Activated naive CD8-positive, alpha-beta T cell (primary cell): ENCODE data around the gene WDR41.
"Not testable (repeated sequence)": the region's sequence is repeated elsewhere in the genome, so short reads cannot be mapped to it uniquely, and the experiment has no call there.

ENCODE experiments used
- H3K27ac Mint-ChIP-seq: one replicate; pipeline ENCODE4 v1.8.0; 2021; ENCODE audit warnings: mixed read lengths
- H3K27me3 Mint-ChIP-seq: one replicate; pipeline ENCODE4 v1.8.0; 2021; ENCODE audit warnings: mixed read lengths
- H3K36me3 Mint-ChIP-seq: one replicate; pipeline ENCODE4 v1.8.0; 2021; ENCODE audit warnings: mixed read lengths
- H3K4me1 Mint-ChIP-seq: one replicate; pipeline ENCODE4 v1.8.0; 2021; ENCODE audit warnings: low read depth, mixed read lengths
- H3K4me3 Mint-ChIP-seq: one replicate; pipeline ENCODE4 v1.8.0; 2021; ENCODE audit warnings: mild to moderate bottlenecking, mixed read lengths
- H3K9me3 Mint-ChIP-seq: one replicate; pipeline ENCODE4 v1.8.0; 2021; ENCODE audit warnings: low read depth, mixed read lengths

Gene WDR41

GRCh38 chr5:77398896-77399295 lies 93.2 kb downstream of the WDR41 start:
- Mint-ChIP-seq H3K27ac (no peak overlapping the region), H3K36me3 (no peaks in the 10 kb centered on the region)

GRCh38 chr5:77398458-77398857 lies 93.7 kb downstream of the WDR41 start:
- Mint-ChIP-seq H3K27me3 (peaks cover 1% of the 10 kb centered on the region), H3K27ac (no peak overlapping the region), H3K9me3 (no peaks in the 10 kb centered on the region)

More at GRCh38 chr5:77398896-77399295, 93.2 kb downstream of the WDR41 start:
- no peaks in the 10 kb centered on the region for H3K9me3 Mint-ChIP-seq
- no peaks in the 10 kb centered on the region for H3K4me1 Mint-ChIP-seq
- no peak overlapping the region for H3K4me3 Mint-ChIP-seq
- H3K27me3 Mint-ChIP-seq: peaks cover 1% of the 10 kb centered on the region

DNA sequence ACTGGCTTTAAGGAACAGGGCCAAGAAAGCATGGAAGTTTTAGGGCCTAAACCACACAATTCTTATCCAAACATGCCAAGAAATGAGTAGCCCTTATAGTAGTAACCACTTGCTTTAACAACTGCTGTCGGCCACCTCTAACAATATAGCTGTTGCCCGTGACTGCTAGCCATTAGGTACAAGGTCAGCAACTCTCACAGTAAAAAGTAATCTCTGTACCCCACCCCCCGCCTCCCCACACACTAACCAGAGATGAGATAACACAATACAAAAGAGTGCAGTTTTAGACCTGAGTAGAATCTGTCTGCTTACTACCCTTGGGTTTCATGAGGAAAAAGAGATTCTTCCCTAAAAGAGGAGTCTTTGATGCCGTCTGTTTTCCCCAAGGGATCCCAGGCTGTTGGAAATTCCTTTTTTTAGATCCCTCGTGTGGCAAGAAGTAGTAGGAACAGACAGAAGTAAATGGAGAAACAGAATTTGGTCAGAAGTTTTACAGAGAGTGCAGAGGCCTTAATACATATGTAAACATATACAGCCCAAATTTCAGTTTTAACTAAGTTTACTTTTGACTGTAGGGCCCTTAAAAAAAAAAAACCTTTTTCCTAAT lies 94.3 kb downstream of the WDR41 start:
- Mint-ChIP-seq H3K9me3 (no peaks in the 10 kb centered on the region), H3K27me3 (peaks cover 1% of the 10 kb centered on the region), H3K4me3 (no peak overlapping the region), H3K36me3 (no peaks in the 10 kb centered on the region), H3K27ac (no peak overlapping the region), H3K4me1 (no peaks in the 10 kb centered on the region)

More at GRCh38 chr5:77398458-77398857, 93.7 kb downstream of the WDR41 start:
- H3K4me3 Mint-ChIP-seq: no peak overlapping the region
- H3K4me1 Mint-ChIP-seq: no peaks in the 10 kb centered on the region
- H3K36me3 Mint-ChIP-seq: no peaks in the 10 kb centered on the region

- H3K27ac Mint-ChIP-seq: no peak overlapping the region
- no peaks in the 10 kb centered on the region for H3K4me1 Mint-ChIP-seq
- H3K27me3 Mint-ChIP-seq: peaks cover 1% of the 10 kb centered on the region
- H3K4me3 Mint-ChIP-seq: no peak overlapping the region
- H3K9me3 Mint-ChIP-seq: no peaks in the 10 kb centered on the region
- no peaks in the 10 kb centered on the region for H3K36me3 Mint-ChIP-seq
Measured at GRCh38 chr5:77396017-77396416, 96.1 kb downstream of the WDR41 start.

DNA sequence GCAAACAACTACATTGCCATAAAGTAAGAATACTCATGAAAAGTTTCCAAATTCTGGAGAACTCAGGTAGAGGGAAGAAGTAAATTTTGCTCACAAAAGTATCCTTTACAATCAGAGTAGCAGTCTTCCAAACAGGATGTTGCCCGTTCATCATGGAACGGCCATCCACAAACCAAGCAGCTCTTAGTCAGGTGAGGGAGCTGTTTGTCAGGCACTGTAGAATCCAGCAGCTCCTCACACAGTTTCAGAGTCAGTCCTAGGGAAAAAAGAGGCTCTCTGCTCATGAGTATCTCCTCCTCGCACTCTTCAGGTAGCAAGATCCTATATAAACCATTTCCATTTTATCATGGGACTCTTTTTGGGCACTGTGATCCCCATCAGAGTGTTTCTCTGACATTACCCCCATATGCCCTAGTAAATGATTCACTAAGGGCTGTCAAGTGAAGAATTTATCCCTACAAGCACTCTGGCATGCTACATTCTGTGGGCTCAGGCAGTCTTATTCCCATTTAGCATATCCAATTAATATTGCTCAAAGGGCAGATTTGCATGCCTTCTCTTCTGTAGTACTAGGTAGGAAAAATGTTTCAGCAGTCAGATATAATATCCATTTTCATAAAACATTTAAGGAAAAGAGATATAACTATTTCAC lies 97.9 kb downstream of the WDR41 start:
- Mint-ChIP-seq H3K4me3 (no peak overlapping the region), H3K27ac (no peak overlapping the region), H3K27me3 (peaks cover 1% of the 10 kb centered on the region), H3K9me3 (no peaks in the 10 kb centered on the region), H3K4me1 (no peaks in the 10 kb centered on the region), H3K36me3 (no peaks in the 10 kb centered on the region)

- H3K9me3 Mint-ChIP-seq: no peaks in the 10 kb centered on the region
- H3K4me3 Mint-ChIP-seq: no peak overlapping the region
- H3K4me1 Mint-ChIP-seq: no peaks in the 10 kb centered on the region
- no peak overlapping the region for H3K27ac Mint-ChIP-seq
- peaks cover 1% of the 10 kb centered on the region for H3K27me3 Mint-ChIP-seq
- no peaks in the 10 kb centered on the region for H3K36me3 Mint-ChIP-seq
Measured at GRCh38 chr5:77391240-77391765, 100.8 kb downstream of the WDR41 start.

DNA sequence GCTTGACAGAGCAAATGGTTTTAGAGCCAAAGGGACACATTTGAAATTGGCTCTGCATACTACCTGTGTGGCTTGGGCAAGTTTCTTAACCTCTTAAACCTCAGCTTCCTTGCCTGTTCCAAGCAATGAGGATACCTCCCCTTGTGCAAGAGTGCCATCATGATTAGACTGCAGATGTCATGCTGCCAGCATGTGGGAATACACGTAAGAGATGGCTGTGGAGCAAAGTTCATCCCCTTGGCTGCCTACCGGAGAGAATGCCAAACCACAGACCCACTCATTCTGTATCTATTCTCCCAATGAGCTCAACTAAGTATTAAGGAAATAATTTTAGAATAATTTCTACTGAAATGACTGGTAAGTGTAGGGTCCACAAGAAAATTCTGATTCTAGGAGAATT lies 101.3 kb downstream of the WDR41 start:
- H3K27me3 Mint-ChIP-seq: peaks cover 1% of the 10 kb centered on the region
- H3K27ac Mint-ChIP-seq: no peak overlapping the region
- no peaks in the 10 kb centered on the region for H3K4me1 Mint-ChIP-seq
- no peak overlapping the region for H3K4me3 Mint-ChIP-seq
- H3K36me3 Mint-ChIP-seq: no peaks in the 10 kb centered on the region
- H3K9me3 Mint-ChIP-seq: no peaks in the 10 kb centered on the region

- no peaks in the 10 kb centered on the region for H3K9me3 Mint-ChIP-seq
- H3K4me1 Mint-ChIP-seq: no peaks in the 10 kb centered on the region
- no peak overlapping the region for H3K27ac Mint-ChIP-seq
- peaks cover 1% of the 10 kb centered on the region for H3K27me3 Mint-ChIP-seq
- H3K4me3 Mint-ChIP-seq: no peak overlapping the region
- H3K36me3 Mint-ChIP-seq: no peaks in the 10 kb centered on the region
Measured at GRCh38 chr5:77390221-77390620, 101.9 kb downstream of the WDR41 start.

GRCh38 chr5:77389746-77390145 lies 102.4 kb downstream of the WDR41 start:
- H3K9me3 Mint-ChIP-seq: no peaks in the 10 kb centered on the region
- no peak overlapping the region for H3K27ac Mint-ChIP-seq
- H3K27me3 Mint-ChIP-seq: peaks cover 1% of the 10 kb centered on the region
- no peaks in the 10 kb centered on the region for H3K4me1 Mint-ChIP-seq
- H3K4me3 Mint-ChIP-seq: no peak overlapping the region
- no peaks in the 10 kb centered on the region for H3K36me3 Mint-ChIP-seq

DNA sequence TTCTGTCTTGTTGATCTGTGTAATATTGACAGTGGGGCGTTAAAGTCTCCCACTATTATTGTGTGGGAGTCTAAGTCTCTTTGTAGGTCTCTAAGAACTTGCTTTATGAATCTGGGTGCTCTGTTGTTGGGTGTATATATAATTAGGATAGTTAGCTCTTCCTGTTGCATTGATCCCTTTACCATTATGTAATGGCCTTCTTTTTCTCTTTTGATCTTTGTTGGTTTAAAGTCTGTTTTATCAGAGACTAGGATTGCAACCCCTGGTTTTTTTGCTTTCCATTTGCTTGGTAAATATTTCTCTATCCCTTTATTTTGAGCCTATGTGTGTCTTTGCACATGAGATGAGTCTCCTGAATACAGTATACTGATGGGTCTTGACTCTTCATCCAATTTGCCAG lies 105.8 kb downstream of the WDR41 start:
- not testable (repeated sequence) for H3K36me3 Mint-ChIP-seq, H3K4me1 Mint-ChIP-seq, H3K27me3 Mint-ChIP-seq, H3K9me3 Mint-ChIP-seq, H3K4me3 Mint-ChIP-seq, H3K27ac Mint-ChIP-seq

DNA sequence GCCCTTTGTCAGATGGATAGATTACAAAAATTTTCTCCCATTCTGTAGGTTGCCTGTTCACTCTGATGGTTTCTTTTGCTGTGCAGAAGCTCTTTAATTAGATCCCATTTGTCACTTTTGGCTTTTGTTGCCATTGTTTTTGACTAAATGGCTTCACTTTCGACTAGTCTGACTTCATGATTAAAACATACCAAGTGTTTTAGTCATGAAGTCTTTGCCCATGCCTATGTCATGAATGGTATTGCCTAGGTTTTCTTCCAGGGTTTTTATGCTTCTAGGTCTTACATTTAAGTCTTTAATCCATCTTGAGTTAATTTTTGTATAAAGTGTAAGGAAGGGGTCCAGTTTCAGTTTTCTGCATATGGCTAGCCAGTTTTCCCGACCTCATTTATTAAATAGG lies 108.8 kb downstream of the WDR41 start:
- not testable (repeated sequence) for H3K27ac Mint-ChIP-seq, H3K36me3 Mint-ChIP-seq, H3K27me3 Mint-ChIP-seq, H3K4me3 Mint-ChIP-seq, H3K9me3 Mint-ChIP-seq
- H3K4me1 Mint-ChIP-seq: peaks cover 18% of the 10 kb centered on the region
